ENCODE data around the gene APELA. TPM values are rescaled to one million over a fixed set of nuclear protein-coding genes. Genes with fewer than 3 reads are reported as not detected.

APELA gene
- total and polyA plus RNA-seq, 2 donors (not counting 1 experiment from before 2014, with no cell fraction given) = not detected

DNA sequence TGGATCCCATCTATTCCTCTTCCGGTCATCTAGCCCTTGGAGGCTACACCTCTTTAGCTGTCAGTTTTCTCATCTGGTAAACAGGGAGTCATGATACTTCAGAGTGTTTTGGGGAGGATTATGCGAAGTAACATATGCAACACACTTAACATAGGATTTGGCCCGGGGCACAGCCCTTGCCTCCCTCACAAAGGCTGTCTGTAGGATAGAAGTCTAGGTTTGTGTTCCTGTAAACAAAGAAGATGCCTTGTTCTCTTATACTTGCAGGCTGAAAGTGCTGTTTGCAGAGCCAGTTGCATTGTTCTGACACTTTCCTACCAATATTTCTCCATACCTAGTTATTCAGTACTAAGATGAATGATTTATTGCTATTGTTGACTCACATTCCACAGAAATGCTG is 2.2 kb upstream of the APELA start:
- no peaks in the 10 kb centered on the region for H3K27me3 ChIP-seq (ENCODE audit: control insufficient read depth, insufficient read depth, low read length)
- no peaks in the 10 kb centered on the region for H4K20me1 ChIP-seq (ENCODE audit: control insufficient read depth, extremely low read depth, insufficient read depth, low read length)
- H3K79me2 ChIP-seq (ENCODE audit: control insufficient read depth, insufficient read depth, low read length) = no peaks in the 10 kb centered on the region
- H3K36me3 ChIP-seq (ENCODE audit: control insufficient read depth, insufficient read depth, low read length) = no peaks in the 10 kb centered on the region
- no peak overlapping the region for H3K4me3 ChIP-seq (replicated peaks in 1 of 4; ENCODE audit: control extremely low read depth in 1 of 4, insufficient read depth in 1 of 4, low read depth in 3 of 4, low read length in 4 of 4)
- no peaks in the 10 kb centered on the region for H3K9me3 ChIP-seq (ENCODE audit: control insufficient read depth, insufficient read depth, low read depth, low read length)
- H2AFZ ChIP-seq (ENCODE audit: low read length) = no peak overlapping the region
- no peak overlapping the region for H3K9ac ChIP-seq (ENCODE audit: insufficient read depth, low read length)
- H3K27ac ChIP-seq (ENCODE audit: insufficient read depth, low read length) = no peak overlapping the region
- TF ChIP-seq EZH2 (IDR thresholded peaks at IDR 0.05; ENCODE audit: low read length, missing control alignments) = no peak
- TF ChIP-seq, protein P1, sequence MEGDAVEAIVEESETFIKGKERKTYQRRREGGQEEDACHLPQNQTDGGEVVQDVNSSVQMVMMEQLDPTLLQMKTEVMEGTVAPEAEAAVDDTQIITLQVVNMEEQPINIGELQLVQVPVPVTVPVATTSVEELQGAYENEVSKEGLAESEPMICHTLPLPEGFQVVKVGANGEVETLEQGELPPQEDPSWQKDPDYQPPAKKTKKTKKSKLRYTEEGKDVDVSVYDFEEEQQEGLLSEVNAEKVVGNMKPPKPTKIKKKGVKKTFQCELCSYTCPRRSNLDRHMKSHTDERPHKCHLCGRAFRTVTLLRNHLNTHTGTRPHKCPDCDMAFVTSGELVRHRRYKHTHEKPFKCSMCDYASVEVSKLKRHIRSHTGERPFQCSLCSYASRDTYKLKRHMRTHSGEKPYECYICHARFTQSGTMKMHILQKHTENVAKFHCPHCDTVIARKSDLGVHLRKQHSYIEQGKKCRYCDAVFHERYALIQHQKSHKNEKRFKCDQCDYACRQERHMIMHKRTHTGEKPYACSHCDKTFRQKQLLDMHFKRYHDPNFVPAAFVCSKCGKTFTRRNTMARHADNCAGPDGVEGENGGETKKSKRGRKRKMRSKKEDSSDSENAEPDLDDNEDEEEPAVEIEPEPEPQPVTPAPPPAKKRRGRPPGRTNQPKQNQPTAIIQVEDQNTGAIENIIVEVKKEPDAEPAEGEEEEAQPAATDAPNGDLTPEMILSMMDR (conservative IDR thresholded peaks at IDR 0.05 in 1 of 2, IDR thresholded peaks at IDR 0.05 in 1 of 2; ENCODE audit: low read depth in 1 of 2, low read length in 2 of 2) = no peak
- DNase-seq (ENCODE audit: low read depth in 2 of 2) = no peak
- no peaks in the 10 kb centered on the region for H3K4me1 ChIP-seq (ENCODE audit: control insufficient read depth, extremely low read depth, insufficient read depth, low read length)
- no peak overlapping the region for H3K4me2 ChIP-seq (ENCODE audit: extremely low read depth, insufficient read depth, low read length)

DNA sequence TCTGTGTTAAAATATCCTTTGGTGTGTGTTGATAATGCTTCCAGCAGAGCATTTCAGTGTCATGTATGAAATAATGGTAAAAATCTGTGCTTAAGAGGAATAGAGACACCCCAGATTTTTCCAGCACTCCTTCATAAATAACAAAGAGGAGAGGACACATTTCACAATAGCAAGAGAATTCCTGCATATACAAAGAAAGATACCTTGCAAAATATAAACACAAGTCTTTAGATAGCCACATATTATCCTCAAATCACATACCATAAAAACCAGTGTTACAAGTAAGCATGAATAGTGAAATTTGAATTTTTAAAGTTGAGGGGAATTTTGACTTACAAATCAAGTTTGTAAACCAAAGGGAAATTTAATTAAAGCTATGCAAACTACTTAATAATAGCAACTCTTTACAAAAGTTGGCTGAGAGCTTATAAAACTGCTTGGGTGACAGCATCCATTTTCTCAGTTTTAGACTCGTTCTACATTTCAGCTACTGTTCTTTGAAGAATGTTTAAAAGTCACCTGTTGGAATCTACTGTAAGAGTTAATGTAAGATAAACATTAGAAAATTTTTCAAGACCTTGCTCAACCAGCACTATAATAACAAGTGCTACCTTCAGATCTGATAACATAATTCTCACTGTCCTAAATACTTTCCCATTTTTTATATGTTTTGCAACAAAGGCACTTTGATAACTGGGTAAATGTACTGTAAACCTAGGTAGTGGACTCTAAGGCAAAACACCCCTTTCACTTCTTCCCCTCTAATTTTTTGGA is 3.7 kb downstream of the APELA start:
- DNase-seq (ENCODE audit: low read depth in 2 of 2) = no peak
- Histone ChIP-seq H3K36me3 (ENCODE audit: control insufficient read depth, insufficient read depth, low read length) (no peaks in the 10 kb centered on the region), H3K9me3 (ENCODE audit: control insufficient read depth, insufficient read depth, low read depth, low read length) (no peaks in the 10 kb centered on the region), H3K27me3 (ENCODE audit: control insufficient read depth, insufficient read depth, low read length) (no peaks in the 10 kb centered on the region), H2AFZ (ENCODE audit: low read length) (no peak overlapping the region), H3K4me1 (ENCODE audit: control insufficient read depth, extremely low read depth, insufficient read depth, low read length) (no peaks in the 10 kb centered on the region), H3K79me2 (ENCODE audit: control insufficient read depth, insufficient read depth, low read length) (no peaks in the 10 kb centered on the region), H3K9ac (ENCODE audit: insufficient read depth, low read length) (no peak overlapping the region), H4K20me1 (ENCODE audit: control insufficient read depth, extremely low read depth, insufficient read depth, low read length) (no peaks in the 10 kb centered on the region), H3K27ac (ENCODE audit: insufficient read depth, low read length) (no peak overlapping the region), H3K4me3 (replicated peaks in 1 of 4; ENCODE audit: control extremely low read depth in 1 of 4, insufficient read depth in 1 of 4, low read depth in 3 of 4, low read length in 4 of 4) (no peak overlapping the region), H3K4me2 (ENCODE audit: extremely low read depth, insufficient read depth, low read length) (no peak overlapping the region)
- TF ChIP-seq EZH2 (IDR thresholded peaks at IDR 0.05; ENCODE audit: low read length, missing control alignments) = no peak
- TF ChIP-seq, protein P1 (conservative IDR thresholded peaks at IDR 0.05 in 1 of 2, IDR thresholded peaks at IDR 0.05 in 1 of 2; ENCODE audit: low read depth in 1 of 2, low read length in 2 of 2) = no peak

DNA sequence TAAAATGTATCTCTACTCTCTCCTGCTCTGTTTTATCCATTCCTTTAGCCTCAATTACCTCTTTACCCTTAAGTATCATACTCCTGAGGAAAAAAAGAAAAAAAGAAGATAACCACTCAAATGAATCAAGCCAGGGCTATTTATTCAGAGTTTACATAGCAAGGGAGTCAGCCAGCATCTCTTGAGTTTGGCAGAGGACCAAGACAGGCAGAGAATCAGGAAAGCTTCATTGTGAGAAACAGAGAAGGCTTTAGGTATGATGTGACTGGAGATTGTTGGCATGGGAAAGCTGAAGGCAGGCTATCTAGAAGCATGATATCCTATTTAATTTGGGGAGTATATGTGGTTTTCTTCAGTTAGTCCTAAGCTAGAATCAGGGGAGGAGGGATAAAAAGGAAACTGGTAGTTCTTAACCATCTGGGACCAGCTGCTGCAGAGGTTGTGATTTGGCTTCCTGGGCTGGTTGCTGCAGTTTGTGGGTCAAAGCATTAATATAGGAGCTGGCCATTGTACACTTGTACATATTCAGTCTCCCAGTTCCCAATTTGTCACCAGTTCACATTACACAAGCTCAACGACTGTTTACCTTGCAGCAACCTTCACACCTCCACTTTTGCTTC is 11.2 kb downstream of the APELA start:
- H2AFZ ChIP-seq (ENCODE audit: low read length) = no peak overlapping the region
- no peaks in the 10 kb centered on the region for H4K20me1 ChIP-seq (ENCODE audit: control insufficient read depth, extremely low read depth, insufficient read depth, low read length)
- no peak overlapping the region for H3K4me2 ChIP-seq (ENCODE audit: extremely low read depth, insufficient read depth, low read length)
- no peaks in the 10 kb centered on the region for H3K4me1 ChIP-seq (ENCODE audit: control insufficient read depth, extremely low read depth, insufficient read depth, low read length)
- H3K9ac ChIP-seq (ENCODE audit: insufficient read depth, low read length) = no peak overlapping the region
- no peaks in the 10 kb centered on the region for H3K9me3 ChIP-seq (ENCODE audit: control insufficient read depth, insufficient read depth, low read depth, low read length)
- no peaks in the 10 kb centered on the region for H3K27me3 ChIP-seq (ENCODE audit: control insufficient read depth, insufficient read depth, low read length)
- no peak overlapping the region for H3K27ac ChIP-seq (ENCODE audit: insufficient read depth, low read length)
- H3K79me2 ChIP-seq (ENCODE audit: control insufficient read depth, insufficient read depth, low read length) = no peaks in the 10 kb centered on the region
- no peak for DNase-seq (ENCODE audit: low read depth in 2 of 2)
- H3K4me3 ChIP-seq (replicated peaks in 1 of 4; ENCODE audit: control extremely low read depth in 1 of 4, insufficient read depth in 1 of 4, low read depth in 3 of 4, low read length in 4 of 4) = no peak overlapping the region
- H3K36me3 ChIP-seq (ENCODE audit: control insufficient read depth, insufficient read depth, low read length) = no peaks in the 10 kb centered on the region
- TF ChIP-seq EZH2 (IDR thresholded peaks at IDR 0.05; ENCODE audit: low read length, missing control alignments) = no peak
- TF ChIP-seq, protein P1 (conservative IDR thresholded peaks at IDR 0.05 in 1 of 2, IDR thresholded peaks at IDR 0.05 in 1 of 2; ENCODE audit: low read depth in 1 of 2, low read length in 2 of 2) = no peak

Data from fibroblast of lung (primary cell).